Mesendoderm (in vitro differentiated cells): ENCODE measurements around the gene UBE2D1.

Experiments
- DNase-seq: peaks from one replicate; pipeline ENCODE4 v3.0.0; 2013
- H2AK5ac ChIP-seq: 2 replicates; pipeline ENCODE4 v1.6.1; 2013; ENCODE audit warnings: low read length, inconsistent platforms
- H2BK120ac ChIP-seq: 2 replicates; pipeline ENCODE4 v1.6.1; 2013; ENCODE audit warnings: low read depth, mild to moderate bottlenecking, low read length, moderate library complexity, mixed read lengths
- H2BK15ac ChIP-seq: replicated peaks from 2 replicates; pipeline ENCODE4 v1.6.1; 2013; ENCODE audit warnings: low read depth, mild to moderate bottlenecking, moderate library complexity
- H2BK5ac ChIP-seq: 2 replicates; pipeline ENCODE4 v1.6.1; 2013; ENCODE audit warnings: low read length, inconsistent platforms
- H3K18ac ChIP-seq: 2 replicates; pipeline ENCODE4 v1.6.1; 2013; ENCODE audit warnings: mild to moderate bottlenecking, low read length, mixed read lengths
- H3K23ac ChIP-seq: one replicate; pipeline ENCODE4 v1.6.1; 2013; ENCODE audit warnings: low read length
- H3K27ac ChIP-seq: 2 replicates; pipeline ENCODE4 v1.5.1; 2013; ENCODE audit warnings: low read depth, mild to moderate bottlenecking, inconsistent platforms, low read length, moderate library complexity
- H3K27me3 ChIP-seq: 2 replicates; pipeline ENCODE4 v1.6.1; 2013; ENCODE audit warnings: low read length, control low read depth, mild to moderate bottlenecking, inconsistent platforms; ENCODE audit not compliant: insufficient read depth, poor library complexity
- H3K36me3 ChIP-seq: 2 replicates; pipeline ENCODE4 v1.6.1; 2013; ENCODE audit warnings: low read length, inconsistent platforms; ENCODE audit not compliant: control insufficient read depth, insufficient read depth
- H3K4ac ChIP-seq: one replicate; pipeline ENCODE4 v1.6.1; 2013; ENCODE audit warnings: low read depth, mild to moderate bottlenecking, low read length, moderate library complexity
- H3K4me1 ChIP-seq: 2 replicates; pipeline ENCODE4 v1.6.1; 2013; ENCODE audit warnings: low read depth, low read length, inconsistent platforms; ENCODE audit not compliant: control insufficient read depth
- H3K4me2 ChIP-seq: 2 replicates; pipeline ENCODE4 v1.6.1; 2013; ENCODE audit warnings: low read length
- H3K4me3 ChIP-seq: 2 replicates; pipeline ENCODE4 v1.5.1; 2013; ENCODE audit warnings: mild to moderate bottlenecking, low read length
- H3K56ac ChIP-seq: one replicate; pipeline ENCODE4 v1.6.1; 2013; ENCODE audit warnings: low read length
- H3K79me1 ChIP-seq: 2 replicates; pipeline ENCODE4 v1.6.1; 2013; ENCODE audit warnings: low read length, inconsistent platforms
- H3K79me2 ChIP-seq: 2 replicates; pipeline ENCODE4 v1.6.1; 2013; ENCODE audit warnings: mild to moderate bottlenecking, low read length; ENCODE audit not compliant: control insufficient read depth, insufficient read depth
- H3K9ac ChIP-seq: 2 replicates; pipeline ENCODE4 v1.6.1; 2013; ENCODE audit warnings: low read length, inconsistent platforms
- H4K5ac ChIP-seq: one replicate; pipeline ENCODE4 v1.6.1; 2013; ENCODE audit warnings: low read length
- H4K8ac ChIP-seq: one replicate; pipeline ENCODE4 v1.6.1; 2013; ENCODE audit warnings: low read depth, mild to moderate bottlenecking, control low read depth, low read length, moderate library complexity
- WGBS: extraction: QIAGEN DNeasy Blood & Tissue Kit; methylation state at CpG from one replicate; pipeline ENCODE4 v1.1.7; 2013; ENCODE audit warnings: low lambda C conversion rate, missing lambda C conversion rate; ENCODE audit not compliant: insufficient coverage; ENCODE audit errors: extremely low coverage; 5-methylcytosine and 5-hydroxymethylcytosine counted together

UBE2D1 gene

DNA sequence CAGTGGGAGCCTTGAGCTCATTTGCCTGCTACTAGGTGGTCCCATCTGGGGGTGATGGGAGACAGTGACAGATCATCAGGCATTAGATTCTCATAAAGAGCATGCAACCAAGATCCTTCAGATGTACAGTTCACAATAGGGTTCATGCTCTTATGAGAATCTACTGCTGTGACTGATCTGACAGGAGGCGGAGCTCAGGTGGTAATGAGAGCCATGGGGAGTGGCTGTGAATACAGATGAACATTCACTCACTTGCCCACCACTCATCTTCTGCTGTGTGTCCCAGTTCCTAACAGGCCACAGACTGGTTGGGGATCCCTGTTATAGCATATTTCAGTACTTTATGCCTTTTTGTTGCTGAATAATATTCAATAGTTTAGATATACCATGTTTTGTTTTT, 6.6 kb upstream of the UBE2D1 start:
- no peaks in the 10 kb centered on the region for H3K79me1 ChIP-seq
- H2BK5ac ChIP-seq, result no peak overlapping the region
- H3K27ac ChIP-seq, result no peak overlapping the region
- no peak overlapping the region for H3K4me3 ChIP-seq
- H3K56ac ChIP-seq, result no peak overlapping the region
- no peaks in the 10 kb centered on the region for H3K27me3 ChIP-seq
- H3K9ac ChIP-seq, result no peak overlapping the region
- WGBS, result no CpG with 5 or more reads among the region's 1 CpG
- no peaks in the 10 kb centered on the region for H3K79me2 ChIP-seq
- H3K4ac ChIP-seq, result no peak overlapping the region
- no peaks in the 10 kb centered on the region for H3K4me1 ChIP-seq
- H2BK15ac ChIP-seq, result no peak overlapping the region
- H3K36me3 ChIP-seq, result no peaks in the 10 kb centered on the region
- H2AK5ac ChIP-seq, result no peak overlapping the region
- H4K5ac ChIP-seq, result no peak overlapping the region
- H2BK120ac ChIP-seq, result no peak overlapping the region
- DNase-seq, result no peak
- H3K18ac ChIP-seq, result no peak overlapping the region
- H3K4me2 ChIP-seq, result no peak overlapping the region
- no peak overlapping the region for H3K23ac ChIP-seq
- H4K8ac ChIP-seq, result no peak overlapping the region

DNA sequence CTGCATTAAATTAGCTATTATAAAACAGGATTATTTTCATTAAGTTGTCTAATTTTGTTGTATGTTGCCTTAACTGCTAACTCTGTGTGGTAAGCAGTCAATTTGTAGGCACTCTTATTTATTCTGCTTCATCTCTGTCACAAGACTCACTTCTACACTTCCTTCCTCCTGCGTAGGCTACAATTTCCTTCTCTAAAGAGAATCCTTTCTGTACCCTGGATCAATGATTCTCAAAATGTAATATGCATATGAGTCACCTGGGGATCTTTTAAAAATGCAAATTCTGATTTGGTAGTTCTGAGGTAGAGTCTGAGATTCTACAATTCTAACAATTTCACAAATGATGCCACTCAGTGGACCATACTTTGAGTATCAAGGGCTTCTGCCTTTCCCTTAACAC, 4.4 kb upstream of the UBE2D1 start:
- H3K9ac ChIP-seq, result no peak overlapping the region
- DNase-seq, result no peak
- no peaks in the 10 kb centered on the region for H3K79me2 ChIP-seq
- no peak overlapping the region for H4K5ac ChIP-seq
- H3K79me1 ChIP-seq, result no peaks in the 10 kb centered on the region
- H3K23ac ChIP-seq, result no peak overlapping the region
- no peaks in the 10 kb centered on the region for H3K27me3 ChIP-seq
- no peak overlapping the region for H4K8ac ChIP-seq
- H2AK5ac ChIP-seq, result no peak overlapping the region
- no peak overlapping the region for H3K27ac ChIP-seq
- H2BK5ac ChIP-seq, result no peak overlapping the region
- no peak overlapping the region for H3K4me3 ChIP-seq
- H3K4ac ChIP-seq, result no peak overlapping the region
- no peaks in the 10 kb centered on the region for H3K36me3 ChIP-seq
- WGBS, result no CpG with 5 or more reads among the region's 1 CpG
- no peak overlapping the region for H3K4me2 ChIP-seq
- no peak overlapping the region for H3K18ac ChIP-seq
- H2BK120ac ChIP-seq, result no peak overlapping the region
- no peak overlapping the region for H2BK15ac ChIP-seq
- no peak overlapping the region for H3K56ac ChIP-seq
- no peaks in the 10 kb centered on the region for H3K4me1 ChIP-seq

- Histone ChIP-seq H3K36me3 (no peaks in the 10 kb centered on the region), H4K5ac (no peak overlapping the region), H3K4me1 (no peaks in the 10 kb centered on the region), H2BK5ac (no peak overlapping the region), H3K9ac (no peak overlapping the region), H3K27ac (no peak overlapping the region), H3K79me2 (peaks cover 9% of the 10 kb centered on the region), H4K8ac (no peak overlapping the region), H2BK120ac (no peak overlapping the region), H2BK15ac (no peak overlapping the region), H3K56ac (no peak overlapping the region), H3K4ac (no peak overlapping the region), H3K27me3 (no peaks in the 10 kb centered on the region), H3K79me1 (peaks cover 4% of the 10 kb centered on the region), H2AK5ac (no peak overlapping the region), H3K23ac (no peak overlapping the region), H3K4me2 (no peak overlapping the region), H3K4me3 (no peak overlapping the region), H3K18ac (no peak overlapping the region)
- no CpG with 5 or more reads among the region's 2 CpGs for WGBS
- DNase-seq, result no peak
Observed at GRCh38 chr10:58331646-58332045, 3.2 kb upstream of the UBE2D1 start.

GRCh38 chr10:58335306-58336005, 650 bp downstream of the UBE2D1 start:
- Histone ChIP-seq H3K4me2 (peak overlapping the region; percentile 12), H3K4ac (no peak overlapping the region), H3K9ac (peak overlapping the region; percentile 82), H4K8ac (no peak overlapping the region), H3K4me1 (no peaks in the 10 kb centered on the region), H3K23ac (no peak overlapping the region), H4K5ac (no peak overlapping the region), H3K79me1 (peaks cover 5% of the 10 kb centered on the region), H3K4me3 (peak overlapping the region; percentile 89), H2BK15ac (no peak overlapping the region), H3K36me3 (no peaks in the 10 kb centered on the region), H3K18ac (peak overlapping the region; percentile 15), H2AK5ac (no peak overlapping the region), H3K56ac (peak overlapping the region; percentile 91), H2BK120ac (no peak overlapping the region), H3K79me2 (peaks cover 15% of the 10 kb centered on the region), H2BK5ac (no peak overlapping the region), H3K27me3 (no peaks in the 10 kb centered on the region), H3K27ac (no peak overlapping the region)
- no CpG with 5 or more reads among the region's 37 CpGs for WGBS
- peak; percentile 42 for DNase-seq

DNA sequence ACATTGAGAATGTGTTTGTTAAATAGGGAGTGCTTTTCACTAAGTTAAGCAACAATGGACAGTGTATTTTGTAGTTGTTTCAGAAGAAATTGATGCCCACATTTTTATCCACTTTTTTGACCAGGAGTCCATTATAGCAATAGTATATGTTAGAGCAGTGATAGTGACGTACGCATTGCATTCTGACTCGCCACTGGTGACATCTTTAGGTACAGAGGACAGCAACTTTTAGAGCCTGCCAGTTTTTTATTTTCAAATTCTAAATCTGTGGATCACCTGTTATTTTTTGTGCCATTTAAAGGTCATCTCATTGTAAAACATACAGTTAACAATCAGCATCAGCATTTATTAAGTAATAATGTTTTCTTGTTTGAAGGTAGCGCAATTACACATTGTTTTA, 1.4 kb downstream of the UBE2D1 start:
- no peak overlapping the region for H3K18ac ChIP-seq
- H4K5ac ChIP-seq, result no peak overlapping the region
- no peak overlapping the region for H3K4me3 ChIP-seq
- DNase-seq, result no peak
- H3K4me2 ChIP-seq, result peak overlapping the region; percentile 8
- H4K8ac ChIP-seq, result no peak overlapping the region
- H3K79me1 ChIP-seq, result peaks cover 5% of the 10 kb centered on the region
- no peaks in the 10 kb centered on the region for H3K4me1 ChIP-seq
- H2BK15ac ChIP-seq, result no peak overlapping the region
- H3K4ac ChIP-seq, result no peak overlapping the region
- WGBS, result no CpG with 5 or more reads among the region's 4 CpGs
- peak overlapping the region; percentile 33 for H3K9ac ChIP-seq
- no peaks in the 10 kb centered on the region for H3K27me3 ChIP-seq
- peaks cover 15% of the 10 kb centered on the region for H3K79me2 ChIP-seq
- no peak overlapping the region for H2BK5ac ChIP-seq
- H3K36me3 ChIP-seq, result no peaks in the 10 kb centered on the region
- no peak overlapping the region for H3K27ac ChIP-seq
- no peak overlapping the region for H2AK5ac ChIP-seq
- H2BK120ac ChIP-seq, result no peak overlapping the region
- no peak overlapping the region for H3K23ac ChIP-seq
- H3K56ac ChIP-seq, result no peak overlapping the region

DNA sequence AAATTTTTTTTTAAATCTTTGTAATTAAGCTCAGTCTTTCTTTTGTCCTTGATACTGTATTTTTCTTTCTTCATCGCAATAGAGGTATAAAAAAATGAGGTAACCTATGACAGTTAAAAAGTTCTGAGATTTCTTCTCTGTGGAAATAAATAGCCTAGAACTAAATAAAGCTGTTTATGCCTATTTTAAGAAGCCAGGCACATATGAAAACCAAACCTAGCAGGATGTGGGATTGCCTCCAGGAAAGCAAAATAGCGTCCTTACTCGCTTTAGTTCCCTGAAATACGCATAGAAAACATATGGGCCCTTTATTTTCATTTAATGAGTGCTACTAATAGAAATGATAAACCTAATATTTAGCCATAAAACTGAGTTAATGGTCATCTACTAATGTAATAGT, 6.6 kb downstream of the UBE2D1 start:
- peaks cover 8% of the 10 kb centered on the region for H3K79me1 ChIP-seq
- no CpG with 5 or more reads among the region's 4 CpGs for WGBS
- no peak overlapping the region for H2BK15ac ChIP-seq
- H2BK120ac ChIP-seq, result no peak overlapping the region
- H3K23ac ChIP-seq, result no peak overlapping the region
- no peak overlapping the region for H3K9ac ChIP-seq
- no peak for DNase-seq
- no peak overlapping the region for H4K5ac ChIP-seq
- H3K18ac ChIP-seq, result no peak overlapping the region
- H4K8ac ChIP-seq, result no peak overlapping the region
- no peak overlapping the region for H3K4me3 ChIP-seq
- no peak overlapping the region for H2BK5ac ChIP-seq
- H3K36me3 ChIP-seq, result no peaks in the 10 kb centered on the region
- H3K27ac ChIP-seq, result no peak overlapping the region
- no peak overlapping the region for H3K56ac ChIP-seq
- no peak overlapping the region for H3K4me2 ChIP-seq
- peaks cover 15% of the 10 kb centered on the region for H3K79me2 ChIP-seq
- H2AK5ac ChIP-seq, result no peak overlapping the region
- no peaks in the 10 kb centered on the region for H3K27me3 ChIP-seq
- H3K4ac ChIP-seq, result no peak overlapping the region
- peaks cover 4% of the 10 kb centered on the region for H3K4me1 ChIP-seq
